T-helper 1 cell (primary cell): Measurements from ENCODE around the gene ZNF608.

Experiments used
- DNase-seq, 5 donors: peaks; one replicate each; pipeline ENCODE4 v3.0.0-alpha.2; 2012 to 2020
- total RNA-seq, 4 donors: gene quantifications; one replicate each; lab custom pipeline; 2026; lab: John Stamatoyannopoulos, UW

ZNF608 gene, protein sequence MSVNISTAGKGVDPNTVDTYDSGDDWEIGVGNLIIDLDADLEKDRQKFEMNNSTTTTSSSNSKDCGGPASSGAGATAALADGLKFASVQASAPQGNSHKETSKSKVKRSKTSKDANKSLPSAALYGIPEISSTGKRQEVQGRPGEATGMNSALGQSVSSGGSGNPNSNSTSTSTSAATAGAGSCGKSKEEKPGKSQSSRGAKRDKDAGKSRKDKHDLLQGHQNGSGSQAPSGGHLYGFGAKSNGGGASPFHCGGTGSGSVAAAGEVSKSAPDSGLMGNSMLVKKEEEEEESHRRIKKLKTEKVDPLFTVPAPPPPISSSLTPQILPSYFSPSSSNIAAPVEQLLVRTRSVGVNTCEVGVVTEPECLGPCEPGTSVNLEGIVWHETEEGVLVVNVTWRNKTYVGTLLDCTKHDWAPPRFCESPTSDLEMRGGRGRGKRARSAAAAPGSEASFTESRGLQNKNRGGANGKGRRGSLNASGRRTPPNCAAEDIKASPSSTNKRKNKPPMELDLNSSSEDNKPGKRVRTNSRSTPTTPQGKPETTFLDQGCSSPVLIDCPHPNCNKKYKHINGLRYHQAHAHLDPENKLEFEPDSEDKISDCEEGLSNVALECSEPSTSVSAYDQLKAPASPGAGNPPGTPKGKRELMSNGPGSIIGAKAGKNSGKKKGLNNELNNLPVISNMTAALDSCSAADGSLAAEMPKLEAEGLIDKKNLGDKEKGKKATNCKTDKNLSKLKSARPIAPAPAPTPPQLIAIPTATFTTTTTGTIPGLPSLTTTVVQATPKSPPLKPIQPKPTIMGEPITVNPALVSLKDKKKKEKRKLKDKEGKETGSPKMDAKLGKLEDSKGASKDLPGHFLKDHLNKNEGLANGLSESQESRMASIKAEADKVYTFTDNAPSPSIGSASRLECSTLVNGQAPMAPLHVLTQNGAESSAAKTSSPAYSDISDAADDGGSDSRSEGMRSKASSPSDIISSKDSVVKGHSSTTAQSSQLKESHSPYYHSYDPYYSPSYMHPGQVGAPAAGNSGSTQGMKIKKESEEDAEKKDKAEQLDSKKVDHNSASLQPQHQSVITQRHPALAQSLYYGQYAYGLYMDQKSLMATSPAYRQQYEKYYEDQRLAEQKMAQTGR (N-terminal part only)
- 0 to 0.30 (median 0.06) reads per million in 4 donors for total RNA-seq

DNA sequence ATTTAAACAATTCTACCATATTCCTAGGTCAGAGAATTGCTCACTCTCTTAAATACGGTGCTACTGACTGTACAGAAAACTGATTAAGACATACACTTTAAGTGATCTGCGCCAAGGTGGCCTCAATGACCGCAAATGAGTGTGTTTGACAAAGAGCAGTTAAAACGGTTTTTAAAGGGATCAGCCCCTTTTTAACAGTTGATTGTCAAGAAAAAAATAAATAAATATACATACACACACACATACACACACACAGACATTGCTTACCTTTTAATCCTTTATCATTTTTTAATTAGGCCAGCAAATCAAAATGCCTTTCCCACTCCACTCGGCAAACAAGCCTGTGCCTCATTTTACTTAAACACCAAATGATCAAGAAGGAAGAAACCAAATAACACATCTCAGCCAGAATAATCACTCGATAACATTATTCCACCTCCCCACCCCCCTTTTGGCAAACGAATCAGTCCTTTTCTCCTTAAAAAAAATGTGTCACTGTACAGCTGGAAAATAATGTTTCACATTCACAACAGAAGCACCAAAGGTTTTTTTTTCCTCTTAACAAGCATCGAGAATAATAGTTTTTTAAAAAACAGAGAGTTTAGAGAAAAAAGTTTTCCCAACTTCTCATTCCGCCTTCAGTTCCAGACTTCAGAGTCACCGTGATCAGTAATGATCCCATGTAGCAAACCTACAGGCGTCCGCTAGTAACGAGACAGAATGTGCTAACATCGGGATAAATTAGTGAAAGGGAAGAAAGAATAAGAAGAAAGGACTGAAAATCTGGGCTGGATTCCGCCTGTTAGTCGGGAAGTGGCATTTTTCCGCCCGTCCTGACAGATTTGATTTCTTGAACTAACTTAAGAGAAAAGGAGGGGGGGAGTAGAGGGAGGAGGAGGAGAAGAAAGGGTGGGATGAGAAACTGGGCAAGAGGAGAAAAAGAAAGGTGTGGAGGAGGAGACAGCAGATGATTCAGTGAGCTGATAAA, at the start of gene ZNF608:
Gene ZNF608, minus strand, starts transcription at position 712 of the 988 bp plus-strand sequence. CDS start 1,650 bp downstream, outside the sequence.
- no peak for DNase-seq

GRCh38 chr5:124795829-124796228, 49.4 kb upstream of the ZNF608 start:
- no peak for DNase-seq

DNA sequence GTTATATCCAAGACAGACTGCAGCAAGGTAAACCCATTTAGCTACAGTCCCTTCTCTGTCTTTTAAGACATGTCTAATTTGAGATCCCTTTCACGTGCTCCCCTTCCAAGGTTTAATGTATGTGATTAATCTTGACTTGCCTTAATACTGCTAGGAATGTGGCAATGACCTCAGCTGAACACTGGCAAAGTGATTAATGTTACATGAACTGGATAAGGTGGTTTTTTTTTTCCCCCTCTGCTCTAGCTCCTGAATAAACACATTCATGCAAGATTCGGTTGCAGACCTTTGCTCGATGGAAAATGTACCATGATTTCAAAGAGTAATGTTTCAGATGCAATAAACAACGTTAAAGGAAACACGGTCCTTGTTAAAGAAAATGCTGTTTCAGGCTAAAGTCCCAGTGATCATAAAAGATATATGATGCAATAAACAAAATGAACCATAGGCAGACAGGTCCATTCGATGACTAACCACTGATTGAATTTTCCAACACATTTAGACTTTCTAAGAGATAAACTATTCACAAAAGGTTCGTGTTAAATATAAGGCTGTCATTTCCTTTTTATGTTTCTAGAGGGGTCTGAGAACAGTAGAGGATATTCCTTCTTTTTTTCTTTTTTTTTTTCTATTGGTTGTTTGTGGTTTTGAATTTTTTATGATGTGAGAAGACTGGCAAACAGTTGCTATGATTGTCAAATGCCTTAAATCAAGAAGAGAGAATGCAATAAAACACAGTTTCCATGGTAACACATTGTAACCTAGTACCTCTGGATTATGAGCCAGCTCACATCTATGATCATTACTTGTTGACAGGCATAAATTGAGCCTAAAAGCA, 44.7 kb upstream of the ZNF608 start:
- no peak for DNase-seq

GRCh38 chr5:124790301-124790894, 44.0 kb upstream of the ZNF608 start:
- DNase-seq: no peak

DNA sequence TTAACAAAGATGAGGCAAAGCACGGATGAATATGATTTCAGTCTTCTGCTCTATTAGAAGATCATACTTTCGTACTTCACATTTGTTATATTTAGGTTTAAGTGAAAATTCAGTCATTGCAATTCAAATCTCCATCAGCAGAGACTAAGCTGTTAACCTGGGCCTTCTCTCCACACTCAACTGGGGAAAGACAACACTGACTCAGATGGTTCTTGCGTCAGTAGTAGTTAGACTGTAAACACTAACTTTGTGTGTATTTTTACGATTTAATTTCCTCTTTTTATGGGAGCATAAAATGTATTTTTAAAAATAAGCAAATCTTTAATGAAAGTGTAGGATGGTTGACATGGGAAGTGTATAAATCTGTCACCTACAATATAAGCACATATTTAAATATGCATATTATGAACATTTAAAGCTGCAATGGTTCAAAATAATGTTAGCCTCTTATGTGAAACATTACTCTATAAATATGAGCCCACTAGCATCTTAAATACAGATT, 42.7 kb upstream of the ZNF608 start:
- no peak for DNase-seq

DNA sequence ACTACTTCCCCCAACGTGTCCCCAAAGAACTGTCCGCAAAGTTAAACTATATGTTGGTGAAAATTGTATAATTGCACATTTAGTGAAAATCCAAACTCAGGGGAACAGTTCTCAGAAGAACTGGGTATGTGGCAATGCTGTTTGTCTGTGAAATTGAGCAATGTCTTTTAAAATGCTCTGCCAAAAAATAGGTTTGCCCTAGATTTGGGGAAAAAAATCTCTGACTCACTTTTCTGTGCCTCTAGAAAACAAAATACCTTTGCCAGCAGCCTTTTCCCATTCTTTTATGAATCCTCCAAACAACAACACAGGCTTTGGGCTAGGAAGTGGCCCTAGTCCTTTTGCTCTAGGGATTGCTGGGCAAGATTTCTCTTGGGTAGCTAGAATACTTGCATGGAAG, 37.4 kb upstream of the ZNF608 start:
- no peak for DNase-seq

- DNase-seq: no peak
Observed at GRCh38 chr5:124783285-124783684, 36.8 kb upstream of the ZNF608 start.

- DNase-seq: no peak
Observed at GRCh38 chr5:124782262-124782661, 35.8 kb upstream of the ZNF608 start.

DNA sequence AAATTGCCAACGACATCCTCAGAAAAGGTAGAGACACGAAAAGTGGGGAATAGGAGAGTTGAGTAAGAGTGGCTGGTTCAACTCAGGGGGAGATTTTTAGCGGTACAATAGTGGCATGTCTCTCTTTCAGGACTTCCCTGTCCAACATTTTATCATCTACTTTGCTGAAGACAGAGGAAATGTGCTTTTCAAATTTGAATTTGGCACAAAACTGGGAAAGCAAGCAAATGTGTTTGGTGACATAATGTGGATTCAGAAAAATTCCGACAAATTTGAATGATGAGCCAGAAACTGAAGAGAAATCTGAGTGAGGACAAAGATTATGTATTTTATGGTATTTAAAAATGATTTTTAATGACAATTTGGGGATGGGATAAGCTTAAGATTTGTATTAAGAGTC, 33.6 kb upstream of the ZNF608 start:
- DNase-seq: no peak

DNA sequence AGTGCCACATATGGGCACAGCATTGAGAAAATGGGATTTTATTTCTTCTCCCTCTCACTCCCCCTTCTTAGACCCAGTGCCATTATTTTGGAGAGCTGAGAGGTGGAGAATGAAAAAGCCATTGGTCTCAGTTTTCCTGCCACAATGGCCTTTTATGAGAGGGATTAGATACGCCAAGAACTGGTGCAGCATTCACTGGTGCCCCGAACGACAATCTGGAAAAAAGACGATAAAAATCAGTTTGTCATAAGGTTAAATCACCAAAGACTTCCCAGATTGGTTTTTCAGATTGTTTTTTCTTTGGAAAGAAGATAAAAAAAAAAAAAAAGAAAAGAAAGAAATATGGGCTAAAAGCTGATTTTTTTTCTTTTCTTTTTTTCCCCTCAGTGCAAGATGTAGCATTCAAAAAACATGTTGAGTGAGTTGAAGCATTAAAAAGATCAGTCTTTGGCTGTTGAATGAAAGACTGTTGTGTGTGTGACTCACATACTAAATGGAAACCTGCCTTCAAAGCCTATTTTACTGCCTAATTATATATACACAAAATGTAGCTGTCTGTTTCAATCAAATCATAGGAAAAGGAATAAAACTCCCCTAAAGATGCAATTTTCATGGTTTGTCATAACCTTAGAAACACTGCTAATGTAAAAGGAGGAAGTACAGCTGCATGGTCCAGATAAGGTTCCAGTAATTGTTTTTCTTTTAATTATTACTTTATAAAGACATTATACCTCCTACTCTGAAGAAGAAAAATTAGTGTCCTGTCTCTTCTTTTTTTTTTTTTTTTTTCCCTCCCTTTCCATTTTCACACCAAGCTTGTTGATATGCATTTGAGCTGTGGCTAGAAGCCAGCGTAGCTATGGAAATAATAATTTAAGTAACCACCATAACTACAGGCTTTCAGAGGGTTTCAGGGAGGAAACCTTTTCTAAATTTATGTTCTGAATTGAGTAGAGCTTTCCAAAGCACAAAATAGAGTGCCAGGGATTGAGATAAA, 27.2 kb upstream of the ZNF608 start:
- no peak for DNase-seq

GRCh38 chr5:124772457-124773200, 26.2 kb upstream of the ZNF608 start:
- no peak for DNase-seq

DNA sequence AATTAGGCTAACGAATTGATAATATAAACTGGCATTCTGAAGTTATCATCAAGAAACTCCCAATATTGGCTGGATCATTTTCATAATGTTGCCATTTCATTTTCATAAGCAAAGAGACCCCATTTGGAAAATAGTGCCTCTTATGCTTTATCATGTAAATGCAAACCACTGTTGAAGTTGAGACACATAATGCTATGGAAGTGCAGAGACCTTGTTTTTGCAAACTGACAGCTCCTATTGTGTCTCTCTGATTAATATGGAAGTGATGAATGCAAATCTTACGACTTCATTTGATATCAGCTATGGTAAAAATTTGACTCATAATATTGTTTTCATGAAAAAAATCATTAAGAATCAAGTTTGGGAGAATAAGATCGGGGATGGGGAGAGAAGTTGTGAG, 25.3 kb upstream of the ZNF608 start:
- DNase-seq: no peak

DNA sequence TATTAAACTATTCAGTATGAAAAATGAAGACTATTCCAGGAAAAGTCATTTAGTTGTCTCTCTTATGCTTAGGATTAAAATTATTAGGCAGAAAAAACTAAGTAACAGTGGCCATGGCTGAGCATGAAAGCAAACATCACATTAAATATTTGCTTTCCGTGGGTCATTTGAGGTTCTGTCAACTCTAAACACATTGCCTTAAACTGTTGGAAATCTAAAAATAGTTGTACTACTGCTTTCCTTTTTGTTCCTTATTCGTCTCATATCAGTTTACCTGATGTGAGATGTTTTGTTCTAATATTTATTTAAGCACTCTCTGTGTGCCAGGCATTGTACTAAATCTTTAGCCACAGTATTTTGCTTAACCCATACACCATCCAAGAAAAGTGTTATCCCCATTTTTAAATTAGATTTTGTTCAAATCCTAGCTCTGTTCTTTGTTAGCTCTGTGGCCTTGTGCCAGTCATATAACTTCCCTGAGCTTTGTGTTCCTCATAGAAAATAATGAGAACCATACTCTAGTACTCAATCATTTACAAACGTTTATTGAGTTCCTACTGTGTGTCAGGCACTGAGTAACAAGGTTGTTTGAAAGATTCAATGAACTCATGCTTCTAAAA, 18.7 kb upstream of the ZNF608 start:
- no peak for DNase-seq

GRCh38 chr5:124764585-124764984, 18.1 kb upstream of the ZNF608 start:
- DNase-seq: no peak

GRCh38 chr5:124761010-124761409, 14.6 kb upstream of the ZNF608 start:
- no peak for DNase-seq

- no peak for DNase-seq
Observed at GRCh38 chr5:124760608-124761007, 14.2 kb upstream of the ZNF608 start.

DNA sequence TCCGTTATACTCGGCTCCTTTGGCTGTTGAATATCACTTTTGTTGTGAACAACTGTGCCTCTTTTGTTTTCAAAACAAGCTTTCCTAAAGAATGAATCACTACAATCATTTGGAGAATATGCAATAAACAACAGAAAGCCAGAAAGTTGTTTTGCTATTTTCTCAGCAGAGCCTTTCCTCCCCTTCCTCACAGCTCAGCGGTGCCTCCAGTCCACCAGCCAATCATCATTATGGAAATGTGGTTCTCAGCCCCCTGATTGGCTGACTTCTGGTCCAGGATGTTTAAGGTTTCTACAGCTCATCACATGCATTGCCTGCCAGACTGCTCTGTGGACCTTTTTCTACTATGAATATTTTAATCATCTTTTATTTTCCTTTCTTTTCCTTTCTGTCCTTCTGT, 9.1 kb upstream of the ZNF608 start:
- DNase-seq: no peak

DNA sequence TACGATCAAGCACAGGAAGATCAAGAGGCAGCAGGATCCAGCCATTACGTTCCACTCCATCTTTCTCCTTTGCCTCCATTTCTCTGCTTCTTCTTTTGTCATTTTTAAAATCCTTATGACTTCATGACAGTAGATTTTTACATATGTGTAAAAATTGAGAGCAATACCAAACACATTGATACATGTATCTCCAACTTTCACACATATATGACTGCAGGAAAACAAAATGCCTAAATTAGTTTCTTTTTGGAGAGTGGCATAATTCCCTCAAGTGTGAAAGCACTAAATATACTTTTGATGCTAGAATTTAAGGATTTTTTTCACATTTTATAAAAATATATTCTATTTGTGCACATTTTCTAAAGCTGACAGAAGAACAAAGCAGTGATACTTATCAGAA, 8.6 kb upstream of the ZNF608 start:
- no peak for DNase-seq
